ENCODE results near the gene BTBD6.

BTBD6 gene

DNA sequence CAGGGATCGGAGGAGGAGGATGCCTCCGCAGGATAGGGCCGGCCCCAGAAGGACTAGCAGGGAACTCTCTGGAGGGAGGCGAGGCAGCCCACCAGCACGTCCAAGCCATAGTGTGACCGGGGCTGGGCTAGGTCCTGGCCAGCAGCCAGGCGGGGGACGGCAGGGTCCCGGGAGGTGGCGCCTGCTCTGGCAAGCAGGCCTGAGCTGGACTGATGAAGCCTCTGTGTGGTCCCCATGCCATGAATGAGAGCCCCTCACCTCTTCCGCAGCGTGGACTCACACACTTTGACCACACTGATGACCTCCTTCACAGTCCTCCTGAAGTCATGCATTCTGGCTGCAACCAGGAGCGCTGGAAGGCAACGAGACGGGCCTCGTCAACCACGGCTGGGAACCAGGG lies 19.8 kb upstream of the BTBD6 start:
- no peaks in the 10 kb centered on the region for H3K9me3 ChIP-seq (ENCODE audit: insufficient read depth, low read length, severe bottlenecking)
- H4K20me1 ChIP-seq (ENCODE audit: insufficient read depth, low read length), result peaks cover 11% of the 10 kb centered on the region; the same call in 1 of the 2 replicates
- H3K4me2 ChIP-seq (ENCODE audit: insufficient read depth, low read length), result no peak overlapping the region
- H3K27ac ChIP-seq (ENCODE audit: low read length), result no peak overlapping the region
- H3K9ac ChIP-seq (ENCODE audit: low read depth, low read length), result no peak overlapping the region
- no peak overlapping the region for H3K4me3 ChIP-seq (ENCODE audit: low read depth in 1 of 2, low read length in 2 of 2)
- no peak for TF ChIP-seq EZH2 (IDR thresholded peaks at IDR 0.05; ENCODE audit: borderline replicate concordance, low read depth, low read length, severe bottlenecking)
- TF ChIP-seq, protein P1, sequence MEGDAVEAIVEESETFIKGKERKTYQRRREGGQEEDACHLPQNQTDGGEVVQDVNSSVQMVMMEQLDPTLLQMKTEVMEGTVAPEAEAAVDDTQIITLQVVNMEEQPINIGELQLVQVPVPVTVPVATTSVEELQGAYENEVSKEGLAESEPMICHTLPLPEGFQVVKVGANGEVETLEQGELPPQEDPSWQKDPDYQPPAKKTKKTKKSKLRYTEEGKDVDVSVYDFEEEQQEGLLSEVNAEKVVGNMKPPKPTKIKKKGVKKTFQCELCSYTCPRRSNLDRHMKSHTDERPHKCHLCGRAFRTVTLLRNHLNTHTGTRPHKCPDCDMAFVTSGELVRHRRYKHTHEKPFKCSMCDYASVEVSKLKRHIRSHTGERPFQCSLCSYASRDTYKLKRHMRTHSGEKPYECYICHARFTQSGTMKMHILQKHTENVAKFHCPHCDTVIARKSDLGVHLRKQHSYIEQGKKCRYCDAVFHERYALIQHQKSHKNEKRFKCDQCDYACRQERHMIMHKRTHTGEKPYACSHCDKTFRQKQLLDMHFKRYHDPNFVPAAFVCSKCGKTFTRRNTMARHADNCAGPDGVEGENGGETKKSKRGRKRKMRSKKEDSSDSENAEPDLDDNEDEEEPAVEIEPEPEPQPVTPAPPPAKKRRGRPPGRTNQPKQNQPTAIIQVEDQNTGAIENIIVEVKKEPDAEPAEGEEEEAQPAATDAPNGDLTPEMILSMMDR (IDR thresholded peaks at IDR 0.05; ENCODE audit: borderline replicate concordance, extremely low read depth, low read length, poor library complexity, severe bottlenecking), result no peak
- no peak overlapping the region for H2AFZ ChIP-seq (ENCODE audit: low read depth, low read length)
- H3K36me3 ChIP-seq (ENCODE audit: insufficient read depth, low read length), result peaks cover 41% of the 10 kb centered on the region
- DNase-seq (no peak), ATAC-seq (ENCODE audit: insufficient read depth, low read depth) (no peak)
- H3K4me1 ChIP-seq (ENCODE audit: insufficient read depth, low read length), result no peaks in the 10 kb centered on the region
- H3K27me3 ChIP-seq (ENCODE audit: insufficient read depth, low read length, poor library complexity), result no peaks in the 10 kb centered on the region
- peaks cover 13% of the 10 kb centered on the region; the same call in 1 of the 2 replicates for H3K79me2 ChIP-seq (ENCODE audit: insufficient read depth, low read length)

DNA sequence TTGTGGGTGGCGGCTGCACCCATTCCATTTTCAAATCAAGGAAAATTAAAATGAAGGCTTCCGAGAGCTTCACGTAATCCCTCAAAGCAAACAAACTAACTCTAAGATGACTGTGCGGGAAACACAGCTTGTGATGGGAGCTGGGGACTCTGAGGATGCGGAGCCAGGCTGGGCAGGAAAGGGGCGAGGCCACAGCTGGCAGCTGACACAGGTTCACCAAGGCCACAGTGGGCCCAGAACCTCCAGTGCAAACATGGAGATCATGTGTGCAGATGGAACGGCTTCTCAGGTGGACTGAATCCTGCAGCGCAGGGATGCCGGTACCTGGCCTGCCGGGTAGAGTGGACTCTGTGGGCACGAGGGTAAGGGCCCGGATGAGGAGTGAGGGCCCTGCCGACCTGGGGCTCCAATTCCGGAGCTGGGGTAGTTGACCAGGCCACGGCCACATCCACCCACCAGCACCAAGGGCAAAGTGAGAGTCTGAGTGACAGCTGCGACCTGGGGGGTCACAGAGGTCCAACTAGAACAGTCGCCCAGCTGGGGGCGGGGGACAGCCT lies 19.2 kb upstream of the BTBD6 start:
- peaks cover 13% of the 10 kb centered on the region; the same call in 1 of the 2 replicates for H3K79me2 ChIP-seq (ENCODE audit: insufficient read depth, low read length)
- H3K27me3 ChIP-seq (ENCODE audit: insufficient read depth, low read length, poor library complexity), result no peaks in the 10 kb centered on the region
- ATAC-seq (ENCODE audit: insufficient read depth, low read depth) (no peak), DNase-seq (no peak)
- no peak overlapping the region for H2AFZ ChIP-seq (ENCODE audit: low read depth, low read length)
- no peak overlapping the region for H3K4me3 ChIP-seq (ENCODE audit: low read depth in 1 of 2, low read length in 2 of 2)
- no peak overlapping the region for H3K9ac ChIP-seq (ENCODE audit: low read depth, low read length)
- H3K9me3 ChIP-seq (ENCODE audit: insufficient read depth, low read length, severe bottlenecking), result no peaks in the 10 kb centered on the region
- no peaks in the 10 kb centered on the region for H3K4me1 ChIP-seq (ENCODE audit: insufficient read depth, low read length)
- no peak overlapping the region for H3K4me2 ChIP-seq (ENCODE audit: insufficient read depth, low read length)
- H3K27ac ChIP-seq (ENCODE audit: low read length), result no peak overlapping the region
- H4K20me1 ChIP-seq (ENCODE audit: insufficient read depth, low read length), result peaks cover 11% of the 10 kb centered on the region; the same call in 1 of the 2 replicates
- no peak for TF ChIP-seq EZH2 (IDR thresholded peaks at IDR 0.05; ENCODE audit: borderline replicate concordance, low read depth, low read length, severe bottlenecking)
- TF ChIP-seq, protein P1 (IDR thresholded peaks at IDR 0.05; ENCODE audit: borderline replicate concordance, extremely low read depth, low read length, poor library complexity, severe bottlenecking), result no peak
- peaks cover 34% of the 10 kb centered on the region for H3K36me3 ChIP-seq (ENCODE audit: insufficient read depth, low read length)

GRCh38 chr14:105240811-105241576 lies 7.3 kb upstream of the BTBD6 start:
- H3K4me2 ChIP-seq (ENCODE audit: insufficient read depth, low read length), result no peak overlapping the region
- TF ChIP-seq, protein P1 (IDR thresholded peaks at IDR 0.05; ENCODE audit: borderline replicate concordance, extremely low read depth, low read length, poor library complexity, severe bottlenecking), result no peak
- no peak for TF ChIP-seq EZH2 (IDR thresholded peaks at IDR 0.05; ENCODE audit: borderline replicate concordance, low read depth, low read length, severe bottlenecking)
- H4K20me1 ChIP-seq (ENCODE audit: insufficient read depth, low read length), result 0 out of 2 replicates have a peak, but pooled peaks cover 3% of the 10 kb centered on the region
- ATAC-seq (ENCODE audit: insufficient read depth, low read depth) (no peak), DNase-seq (no peak)
- peaks cover 31% of the 10 kb centered on the region for H3K36me3 ChIP-seq (ENCODE audit: insufficient read depth, low read length)
- H3K9me3 ChIP-seq (ENCODE audit: insufficient read depth, low read length, severe bottlenecking), result peaks cover 4% of the 10 kb centered on the region
- no peaks in the 10 kb centered on the region for H3K27me3 ChIP-seq (ENCODE audit: insufficient read depth, low read length, poor library complexity)
- H3K79me2 ChIP-seq (ENCODE audit: insufficient read depth, low read length), result peaks cover 45% of the 10 kb centered on the region
- H3K9ac ChIP-seq (ENCODE audit: low read depth, low read length), result no peak overlapping the region
- peaks cover 7% of the 10 kb centered on the region; the same call in 1 of the 2 replicates for H3K4me1 ChIP-seq (ENCODE audit: insufficient read depth, low read length)
- no peak overlapping the region for H2AFZ ChIP-seq (ENCODE audit: low read depth, low read length)
- H3K4me3 ChIP-seq (ENCODE audit: low read depth in 1 of 2, low read length in 2 of 2), result no peak overlapping the region
- H3K27ac ChIP-seq (ENCODE audit: low read length), result no peak overlapping the region
